ENCODE measurements around the gene PLPPR5. TPM values are rescaled to one million over a fixed set of nuclear protein-coding genes. Genes with fewer than 3 reads are reported as not detected.

PLPPR5 gene
- total and polyA plus RNA-seq, 2 experiments from 2014 or later, result 0.17 TPM; not detected in 1

- 91% methylated on average over 2 of the region's 2 CpGs for WGBS (ENCODE audit: low lambda C conversion rate, missing lambda C conversion rate)
- Histone ChIP-seq H3K36me3 (replicated peaks; ENCODE audit: insufficient read depth, low read depth) (no peaks in the 10 kb centered on the region), H2AFZ (no peak overlapping the region), H3K9me3 (ENCODE audit: low read depth) (no peaks in the 10 kb centered on the region), H3K4me3 (no peak overlapping the region), H3K79me2 (no peaks in the 10 kb centered on the region), H3K4me1 (ENCODE audit: insufficient read depth) (no peaks in the 10 kb centered on the region), H3K27ac (no peak overlapping the region), H3K4me2 (no peak overlapping the region), H3K9me2 (replicated peaks; ENCODE audit: insufficient read depth) (no peaks in the 10 kb centered on the region), H4K20me1 (ENCODE audit: insufficient read depth, poor library complexity, severe bottlenecking) (no peaks in the 10 kb centered on the region), H3K27me3 (no peaks in the 10 kb centered on the region)
- no peak for TF ChIP-seq EZH2phosphoT487 (IDR thresholded peaks at IDR 0.05; ENCODE audit: low read depth, severe bottlenecking, unreplicated experiment)
- TF ChIP-seq CTCF (IDR thresholded peaks at IDR 0.05; ENCODE audit: poor library complexity), result no peak
- no peak for TF ChIP-seq EZH2 (IDR thresholded peaks at IDR 0.05; ENCODE audit: borderline replicate concordance)
- no peak for DNase-seq (ENCODE audit: low spot score)
Observed at GRCh38 chr1:98897479-98897878, 107.2 kb downstream of the PLPPR5 start.

- WGBS (ENCODE audit: low lambda C conversion rate, missing lambda C conversion rate), result 96% methylated on average over 6 of the region's 6 CpGs
- H3K27me3 ChIP-seq, result no peaks in the 10 kb centered on the region
- DNase-seq (ENCODE audit: low spot score), result no peak
- no peaks in the 10 kb centered on the region for H3K4me1 ChIP-seq (ENCODE audit: insufficient read depth)
- H3K9me2 ChIP-seq (replicated peaks; ENCODE audit: insufficient read depth), result no peaks in the 10 kb centered on the region
- H4K20me1 ChIP-seq (ENCODE audit: insufficient read depth, poor library complexity, severe bottlenecking), result no peaks in the 10 kb centered on the region
- H3K4me2 ChIP-seq, result no peak overlapping the region
- no peaks in the 10 kb centered on the region for H3K9me3 ChIP-seq (ENCODE audit: low read depth)
- H2AFZ ChIP-seq, result no peak overlapping the region
- no peaks in the 10 kb centered on the region for H3K79me2 ChIP-seq
- no peak overlapping the region for H3K4me3 ChIP-seq
- no peaks in the 10 kb centered on the region for H3K36me3 ChIP-seq (replicated peaks; ENCODE audit: insufficient read depth, low read depth)
- no peak overlapping the region for H3K27ac ChIP-seq
- TF ChIP-seq CTCF (IDR thresholded peaks at IDR 0.05; ENCODE audit: poor library complexity) (no peak), EZH2phosphoT487 (IDR thresholded peaks at IDR 0.05; ENCODE audit: low read depth, severe bottlenecking, unreplicated experiment) (no peak), EZH2 (IDR thresholded peaks at IDR 0.05; ENCODE audit: borderline replicate concordance) (no peak)
Observed at GRCh38 chr1:98896711-98897445, 107.8 kb downstream of the PLPPR5 start.

- no peaks in the 10 kb centered on the region for H3K27me3 ChIP-seq
- no peaks in the 10 kb centered on the region for H3K36me3 ChIP-seq (replicated peaks; ENCODE audit: insufficient read depth, low read depth)
- H3K27ac ChIP-seq, result no peak overlapping the region
- H3K9me3 ChIP-seq (ENCODE audit: low read depth), result no peaks in the 10 kb centered on the region
- no peak overlapping the region for H3K4me2 ChIP-seq
- DNase-seq (ENCODE audit: low spot score), result no peak
- H3K79me2 ChIP-seq, result no peaks in the 10 kb centered on the region
- H3K4me1 ChIP-seq (ENCODE audit: insufficient read depth), result no peaks in the 10 kb centered on the region
- no peak overlapping the region for H3K4me3 ChIP-seq
- H2AFZ ChIP-seq, result no peak overlapping the region
- H4K20me1 ChIP-seq (ENCODE audit: insufficient read depth, poor library complexity, severe bottlenecking), result no peaks in the 10 kb centered on the region
- WGBS (ENCODE audit: low lambda C conversion rate, missing lambda C conversion rate), result 74% methylated on average over 2 of the region's 2 CpGs
- TF ChIP-seq EZH2 (IDR thresholded peaks at IDR 0.05; ENCODE audit: borderline replicate concordance) (no peak), CTCF (IDR thresholded peaks at IDR 0.05; ENCODE audit: poor library complexity) (no peak), EZH2phosphoT487 (IDR thresholded peaks at IDR 0.05; ENCODE audit: low read depth, severe bottlenecking, unreplicated experiment) (no peak)
- no peaks in the 10 kb centered on the region for H3K9me2 ChIP-seq (replicated peaks; ENCODE audit: insufficient read depth)
Observed at GRCh38 chr1:98893371-98893770, 111.3 kb downstream of the PLPPR5 start.
